HG03108 (cell line): ENCODE results near the gene CALM3.
A peak's percentile ranks its signal among the peaks of the same experiment; 100 is the strongest.
"Not testable (repeated sequence)": the region's sequence is repeated elsewhere in the genome, so short reads cannot be mapped to it uniquely, and the experiment has no call there.

ENCODE experiments used
- ATAC-seq: cut with Tn5 transposase; IDR thresholded peaks from one replicate; pipeline ENCODE4 v1.9.1; 2021; ENCODE audit warnings: moderate library complexity; ENCODE audit not compliant: unreplicated experiment

The CALM3 gene

GRCh38 chr19:46614114-46614722 lies 13.1 kb downstream of the CALM3 start:
- ATAC-seq: no peak

- no peak for ATAC-seq
Observed at GRCh38 chr19:46615966-46616365, 14.8 kb downstream of the CALM3 start.

- ATAC-seq: no peak
Observed at GRCh38 chr19:46616631-46617322, 15.6 kb downstream of the CALM3 start.

GRCh38 chr19:46617601-46618000 lies 16.5 kb downstream of the CALM3 start:
- ATAC-seq: no peak

GRCh38 chr19:46618670-46619231 lies 17.6 kb downstream of the CALM3 start:
- no peak for ATAC-seq

GRCh38 chr19:46620267-46620666 lies 19.1 kb downstream of the CALM3 start:
- no peak for ATAC-seq

- no peak for ATAC-seq
Observed at GRCh38 chr19:46620716-46621115, 19.6 kb downstream of the CALM3 start.

GRCh38 chr19:46621191-46622117 lies 20.3 kb downstream of the CALM3 start:
- no peak for ATAC-seq

- no peak for ATAC-seq
Observed at GRCh38 chr19:46622118-46622446, 21.0 kb downstream of the CALM3 start.

- ATAC-seq: no peak
Observed at GRCh38 chr19:46623915-46624502, 22.9 kb downstream of the CALM3 start.

- no peak for ATAC-seq
Observed at GRCh38 chr19:46624958-46625661, 24.0 kb downstream of the CALM3 start, which contains the start of gene PTGIR. Gene PTGIR (minus strand): TSS chr19:46625089. CDS start chr19:46624225, 864 bp downstream.

GRCh38 chr19:46625731-46626130 lies 24.6 kb downstream of the CALM3 start:
- no peak for ATAC-seq

- ATAC-seq: no peak
Observed at GRCh38 chr19:46626446-46626845, 25.3 kb downstream of the CALM3 start.

- not testable (repeated sequence) for ATAC-seq
Observed at GRCh38 chr19:46628970-46629369, 27.8 kb downstream of the CALM3 start.

GRCh38 chr19:46629546-46630025 lies 28.5 kb downstream of the CALM3 start:
- no peak for ATAC-seq

GRCh38 chr19:46630586-46631205 lies 29.6 kb downstream of the CALM3 start:
- ATAC-seq: no peak

- no peak for ATAC-seq
Observed at GRCh38 chr19:46631481-46631880, 30.4 kb downstream of the CALM3 start.

GRCh38 chr19:46633130-46633529 lies 32.0 kb downstream of the CALM3 start:
- no peak for ATAC-seq

- peak; percentile 42 for ATAC-seq
Observed at GRCh38 chr19:46634045-46634655, 33.0 kb downstream of the CALM3 start.
